Left ventricle myocardium inferior (tissue), 1 donor: ENCODE results near the gene ART1. TPM values are rescaled to one million over a fixed set of nuclear protein-coding genes. Genes with fewer than 3 reads are reported as not detected.

ENCODE experiments used
- DNase-seq: peaks from one replicate; pipeline ENCODE4 v3.0.0-alpha.2; 2020
- H3K27ac ChIP-seq: fragments of 200-600 bp; replicated peaks from 2 replicates; pipeline ENCODE4 v1.8.0; 2021
- H3K27me3 ChIP-seq: fragments of 200-600 bp; 2 replicates; pipeline ENCODE4 v1.8.0; 2021; ENCODE audit warnings: low read depth
- H3K36me3 ChIP-seq: fragments of 200-600 bp; 2 replicates; pipeline ENCODE4 v1.8.0; 2021
- H3K4me1 ChIP-seq: fragments of 200-600 bp; 2 replicates; pipeline ENCODE4 v1.8.0; 2021
- H3K4me3 ChIP-seq: fragments of 200-600 bp; 2 replicates; pipeline ENCODE4 v1.8.0; 2021; ENCODE audit warnings: mild to moderate bottlenecking, moderate library complexity
- H3K9me3 ChIP-seq: fragments of 200-600 bp; replicated peaks from 2 replicates; pipeline ENCODE4 v1.8.0; 2021
- intact Hi-C: fragments of 100-400 bp; cut with micrococcal nuclease; formaldehyde crosslinking; loops from one replicate; pipeline ENCODE4 v1.11.0; 2022
- total RNA-seq: library from RNA; stranded (reverse); fragmentation: NEBNext Ultra II Directional; extraction: Animal tissue kit (Norgen Biotek cat#: 25700); gene quantifications from one replicate; pipeline ENCODE4 v1.2.1, GENCODE V29; 2021
- TF ChIP-seq, protein P1 (sequence below): fragments of 200-600 bp; IDR thresholded peaks from 2 replicates; pipeline ENCODE4 v1.8.0; 2021; ENCODE audit warnings: antibody characterized with exemption, mild to moderate bottlenecking, borderline replicate concordance
- donor health status: DM: no; HTN: yes; CAD: no; lungs with severe emphysema.

Gene ART1
- total RNA-seq, 1 donor from 2014 or later = 0.58 TPM

- no peaks in the 10 kb centered on the region for H3K4me1 ChIP-seq
- no peaks in the 10 kb centered on the region for H3K36me3 ChIP-seq
- DNase-seq = no peak
- no peaks in the 10 kb centered on the region for H3K27me3 ChIP-seq
- no peak overlapping the region for H3K27ac ChIP-seq
- H3K9me3 ChIP-seq = no peaks in the 10 kb centered on the region
- intact Hi-C loops = no loop called here
- TF ChIP-seq, protein P1, sequence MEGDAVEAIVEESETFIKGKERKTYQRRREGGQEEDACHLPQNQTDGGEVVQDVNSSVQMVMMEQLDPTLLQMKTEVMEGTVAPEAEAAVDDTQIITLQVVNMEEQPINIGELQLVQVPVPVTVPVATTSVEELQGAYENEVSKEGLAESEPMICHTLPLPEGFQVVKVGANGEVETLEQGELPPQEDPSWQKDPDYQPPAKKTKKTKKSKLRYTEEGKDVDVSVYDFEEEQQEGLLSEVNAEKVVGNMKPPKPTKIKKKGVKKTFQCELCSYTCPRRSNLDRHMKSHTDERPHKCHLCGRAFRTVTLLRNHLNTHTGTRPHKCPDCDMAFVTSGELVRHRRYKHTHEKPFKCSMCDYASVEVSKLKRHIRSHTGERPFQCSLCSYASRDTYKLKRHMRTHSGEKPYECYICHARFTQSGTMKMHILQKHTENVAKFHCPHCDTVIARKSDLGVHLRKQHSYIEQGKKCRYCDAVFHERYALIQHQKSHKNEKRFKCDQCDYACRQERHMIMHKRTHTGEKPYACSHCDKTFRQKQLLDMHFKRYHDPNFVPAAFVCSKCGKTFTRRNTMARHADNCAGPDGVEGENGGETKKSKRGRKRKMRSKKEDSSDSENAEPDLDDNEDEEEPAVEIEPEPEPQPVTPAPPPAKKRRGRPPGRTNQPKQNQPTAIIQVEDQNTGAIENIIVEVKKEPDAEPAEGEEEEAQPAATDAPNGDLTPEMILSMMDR = no peak
- no peak overlapping the region for H3K4me3 ChIP-seq
Observed at GRCh38 chr11:3623767-3624458, 21.0 kb upstream of the ART1 start.

DNA sequence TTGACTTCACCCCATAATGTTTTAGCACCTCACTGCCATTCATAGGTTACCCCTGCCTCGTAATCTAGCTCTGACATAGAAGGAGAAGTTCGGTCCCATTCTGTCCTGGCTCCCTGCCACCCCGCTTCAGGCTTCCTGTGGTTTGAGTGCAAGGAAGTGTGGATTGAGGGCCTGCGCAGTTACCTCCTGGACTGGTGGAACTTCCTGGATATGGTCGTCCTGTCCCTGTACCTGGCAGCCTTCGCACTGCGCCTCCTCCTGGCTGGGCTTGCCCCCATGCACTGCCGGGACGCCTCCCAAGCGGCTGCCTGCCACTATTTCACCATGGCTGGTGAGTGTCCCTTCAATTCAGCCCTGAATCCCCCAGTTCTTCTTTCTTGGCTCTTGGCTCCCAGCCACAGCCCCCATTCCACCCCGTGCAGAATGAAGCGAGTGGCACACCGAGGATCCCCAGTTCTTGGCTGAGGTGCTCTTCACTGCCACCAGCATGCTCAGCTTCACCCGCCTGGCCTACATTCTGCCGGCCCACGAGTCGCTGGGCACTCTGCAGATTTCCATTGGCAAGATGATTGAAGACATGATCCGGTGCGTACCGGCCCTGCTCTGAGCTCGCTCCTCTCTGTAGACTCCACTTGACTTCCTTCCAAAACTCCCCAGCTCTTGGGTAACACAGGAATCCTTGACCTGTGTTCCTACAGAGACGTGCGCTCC lies 18.5 kb upstream of the ART1 start:
- Histone ChIP-seq H3K4me3 (peak overlapping the region; percentile 14), H3K27me3 (no peaks in the 10 kb centered on the region), H3K4me1 (peaks cover under 1% of the 10 kb centered on the region), H3K27ac (no peak overlapping the region), H3K36me3 (no peaks in the 10 kb centered on the region), H3K9me3 (no peaks in the 10 kb centered on the region)
- intact Hi-C loops = no loop called here
- DNase-seq = peak; percentile 69
- TF ChIP-seq, protein P1 = no peak

GRCh38 chr11:3627291-3627690 lies 17.6 kb upstream of the ART1 start:
- TF ChIP-seq, protein P1 = no peak
- H3K36me3 ChIP-seq = no peaks in the 10 kb centered on the region
- H3K27me3 ChIP-seq = no peaks in the 10 kb centered on the region
- H3K27ac ChIP-seq = no peak overlapping the region
- no peak overlapping the region for H3K4me3 ChIP-seq
- intact Hi-C loops = no loop called here
- DNase-seq = no peak
- no peaks in the 10 kb centered on the region for H3K9me3 ChIP-seq
- peaks cover 5% of the 10 kb centered on the region for H3K4me1 ChIP-seq

- H3K27ac ChIP-seq = no peak overlapping the region
- DNase-seq = no peak
Observed at GRCh38 chr11:3631331-3631730, 13.6 kb upstream of the ART1 start.

DNA sequence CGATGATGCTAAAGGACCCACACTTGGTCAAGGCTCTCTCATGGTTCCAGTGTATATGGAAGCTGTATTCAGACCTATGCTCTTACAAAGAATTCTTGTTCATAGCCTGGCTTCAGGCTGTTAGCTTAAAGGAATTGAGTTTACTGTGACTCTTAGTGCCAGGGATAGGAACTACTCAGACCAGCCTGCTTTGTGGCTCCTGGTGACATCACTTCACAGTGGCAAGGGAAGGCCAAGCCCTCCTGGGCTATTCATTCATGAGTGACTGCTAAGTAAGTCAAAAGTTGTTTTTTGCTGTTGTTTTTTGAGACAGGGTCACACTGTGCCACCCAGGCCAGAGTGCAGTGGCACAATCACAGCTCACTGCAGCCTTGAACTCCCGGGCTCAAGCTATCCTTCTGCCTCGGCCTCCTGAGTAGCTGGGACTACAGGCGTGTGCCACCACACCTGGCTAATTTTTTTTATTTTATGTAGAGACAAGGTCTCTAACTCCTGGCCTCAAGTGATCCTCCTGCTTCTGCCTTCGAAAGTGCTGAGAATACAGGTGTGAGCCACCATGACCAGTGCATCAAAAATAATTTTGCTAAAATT lies 12.8 kb upstream of the ART1 start:
- Histone ChIP-seq H3K4me3 (no peak overlapping the region), H3K27ac (no peak overlapping the region), H3K4me1 (peaks cover 5% of the 10 kb centered on the region), H3K36me3 (no peaks in the 10 kb centered on the region), H3K9me3 (no peaks in the 10 kb centered on the region), H3K27me3 (no peaks in the 10 kb centered on the region)
- no peak for DNase-seq
- intact Hi-C loops = no loop called here
- TF ChIP-seq, protein P1 = no peak

More at GRCh38 chr11:3631331-3631730, 13.6 kb upstream of the ART1 start:
- TF ChIP-seq, protein P1 = no peak
- no peaks in the 10 kb centered on the region for H3K9me3 ChIP-seq
- H3K4me1 ChIP-seq = peaks cover 5% of the 10 kb centered on the region
- intact Hi-C loops = no loop called here
- H3K27me3 ChIP-seq = no peaks in the 10 kb centered on the region
- no peaks in the 10 kb centered on the region for H3K36me3 ChIP-seq
- no peak overlapping the region for H3K4me3 ChIP-seq
